Peyer's patch (tissue), 4 donors: Measurements from ENCODE around the gene TADA2B.

ENCODE experiments used
- POLR2A ChIP-seq, 2 donors: fragments of 450-650 bp; IDR thresholded peaks; one replicate each; pipeline ENCODE4 v1.5.1; 2017; ENCODE audit warnings: antibody characterized with exemption in 2 of 2, mild to moderate bottlenecking in 2 of 2, moderate library complexity in 2 of 2
- TF ChIP-seq, protein P1 (sequence below), 6 experiments: fragments of 450-650 bp in 4 of 6; fragments of 200-600 bp in 2 of 6; sonication (generic) in 1 of 6; IDR thresholded peaks; one replicate each; pipeline ENCODE4 v1.5.1; 2017 to 2019; ENCODE audit warnings: antibody characterized with exemption in 6 of 6, mild to moderate bottlenecking in 3 of 6, moderate library complexity in 1 of 6

DNA sequence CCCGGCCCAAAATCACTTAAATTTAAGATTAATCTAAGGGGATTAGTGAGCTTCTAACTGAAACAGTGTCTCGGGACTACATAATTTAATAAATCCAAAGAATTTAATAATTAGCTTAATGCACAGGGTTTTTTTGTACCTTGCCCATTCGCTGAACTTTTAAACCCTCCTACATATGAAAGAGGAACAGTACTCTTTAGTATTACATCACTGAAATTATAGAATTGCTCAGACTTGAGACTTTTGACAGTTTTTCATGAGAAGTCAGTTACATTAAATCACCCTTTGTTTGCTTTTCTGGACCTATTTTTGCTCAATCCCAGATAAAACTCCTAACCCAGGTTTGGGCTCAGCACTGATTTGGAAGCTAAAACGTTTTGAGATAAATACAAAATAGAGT is 2.4 kb upstream of the TADA2B start:
- TF ChIP-seq, protein P1, sequence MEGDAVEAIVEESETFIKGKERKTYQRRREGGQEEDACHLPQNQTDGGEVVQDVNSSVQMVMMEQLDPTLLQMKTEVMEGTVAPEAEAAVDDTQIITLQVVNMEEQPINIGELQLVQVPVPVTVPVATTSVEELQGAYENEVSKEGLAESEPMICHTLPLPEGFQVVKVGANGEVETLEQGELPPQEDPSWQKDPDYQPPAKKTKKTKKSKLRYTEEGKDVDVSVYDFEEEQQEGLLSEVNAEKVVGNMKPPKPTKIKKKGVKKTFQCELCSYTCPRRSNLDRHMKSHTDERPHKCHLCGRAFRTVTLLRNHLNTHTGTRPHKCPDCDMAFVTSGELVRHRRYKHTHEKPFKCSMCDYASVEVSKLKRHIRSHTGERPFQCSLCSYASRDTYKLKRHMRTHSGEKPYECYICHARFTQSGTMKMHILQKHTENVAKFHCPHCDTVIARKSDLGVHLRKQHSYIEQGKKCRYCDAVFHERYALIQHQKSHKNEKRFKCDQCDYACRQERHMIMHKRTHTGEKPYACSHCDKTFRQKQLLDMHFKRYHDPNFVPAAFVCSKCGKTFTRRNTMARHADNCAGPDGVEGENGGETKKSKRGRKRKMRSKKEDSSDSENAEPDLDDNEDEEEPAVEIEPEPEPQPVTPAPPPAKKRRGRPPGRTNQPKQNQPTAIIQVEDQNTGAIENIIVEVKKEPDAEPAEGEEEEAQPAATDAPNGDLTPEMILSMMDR (IDR thresholded peaks at IDR 0.05), result no peak
- no peak for TF ChIP-seq POLR2A (IDR thresholded peaks at IDR 0.05)
